GM23338 (cell line): ENCODE measurements around the gene C1QL4. TPM values are rescaled to one million over a fixed set of nuclear protein-coding genes. Genes with fewer than 3 reads are reported as not detected.

Experiments used
- ATAC-seq: fragments of 200-7000 bp; cut with Tn5 transposase; 3 replicates; pipeline ENCODE4 v1.9.1; 2020
- DNase-seq: peaks from one replicate; pipeline ENCODE4 v3.0.0-alpha.2; 2015; ENCODE audit warnings: low spot score
- H2AFZ ChIP-seq: fragments of 200-600 bp; sonication (generic); 2 replicates; pipeline ENCODE4 v1.8.0; 2016; ENCODE audit warnings: antibody characterized with exemption, mild to moderate bottlenecking, moderate library complexity
- H3F3A ChIP-seq: fragments of 200-600 bp; sonication (generic); replicated peaks from 2 replicates; pipeline ENCODE4 v1.8.0; 2017; ENCODE audit warnings: antibody characterized with exemption, mixed run types, low read depth
- H3K27ac ChIP-seq: fragments of 200-600 bp; sonication (generic); 2 replicates; pipeline ENCODE4 v1.6.1; 2016; ENCODE audit warnings: low read depth
- H3K27me3 ChIP-seq: fragments of 200-600 bp; sonication (generic); 2 replicates; pipeline ENCODE4 v1.8.0; 2016; ENCODE audit warnings: mild to moderate bottlenecking, mixed run types, moderate library complexity; ENCODE audit not compliant: insufficient read depth
- H3K36me3 ChIP-seq: fragments of 200-600 bp; sonication (generic); 2 replicates; pipeline ENCODE4 v1.8.0; 2016; ENCODE audit warnings: mild to moderate bottlenecking; ENCODE audit not compliant: insufficient read depth
- H3K4me1 ChIP-seq: fragments of 200-600 bp; sonication (generic); 2 replicates; pipeline ENCODE4 v1.8.0; 2016; ENCODE audit warnings: mild to moderate bottlenecking, moderate library complexity; ENCODE audit not compliant: insufficient read depth
- H3K4me2 ChIP-seq: fragments of 200-600 bp; sonication (generic); 2 replicates; pipeline ENCODE4 v1.7.1; 2017; ENCODE audit warnings: mixed run types
- H3K4me3 ChIP-seq: fragments of 200-600 bp; sonication (generic); 2 replicates; pipeline ENCODE4 v1.6.1; 2016; ENCODE audit warnings: mixed run types
- H3K79me2 ChIP-seq: fragments of 200-600 bp; sonication (generic); replicated peaks from 2 replicates; pipeline ENCODE4 v1.8.0; 2017; ENCODE audit warnings: mild to moderate bottlenecking; ENCODE audit not compliant: insufficient read depth
- H3K9me2 ChIP-seq: fragments of 200-600 bp; sonication (generic); 2 replicates; pipeline ENCODE4 v1.8.0; 2017; ENCODE audit not compliant: insufficient read depth
- H4K20me1 ChIP-seq: fragments of 200-600 bp; sonication (generic); replicated peaks from 2 replicates; pipeline ENCODE4 v1.8.0; 2017; ENCODE audit warnings: mild to moderate bottlenecking; ENCODE audit not compliant: insufficient read depth
- H3K27ac Mint-ChIP-seq: 2 replicates; pipeline ENCODE4 v1.8.0; 2020; ENCODE audit warnings: inconsistent platforms, mild to moderate bottlenecking, moderate library complexity, mixed read lengths
- H3K27me3 Mint-ChIP-seq: 3 replicates; pipeline ENCODE4 v1.8.0; 2022; ENCODE audit warnings: low read depth, mild to moderate bottlenecking, moderate library complexity, mixed read lengths, inconsistent platforms; ENCODE audit not compliant: insufficient read depth, poor library complexity
- H3K36me3 Mint-ChIP-seq: 3 replicates; pipeline ENCODE4 v1.8.0; 2021; ENCODE audit warnings: low read depth, mild to moderate bottlenecking, inconsistent platforms, moderate library complexity, mixed read lengths
- H3K4me1 Mint-ChIP-seq: 3 replicates; pipeline ENCODE4 v1.8.0; 2020; ENCODE audit warnings: mild to moderate bottlenecking, inconsistent platforms, mixed read lengths
- H3K4me3 Mint-ChIP-seq: 3 replicates; pipeline ENCODE4 v1.8.0; 2021; ENCODE audit warnings: moderate library complexity, mild to moderate bottlenecking, inconsistent platforms, mixed read lengths
- H3K9me3 Mint-ChIP-seq: 3 replicates; pipeline ENCODE4 v1.8.0; 2020; ENCODE audit warnings: moderate library complexity, mild to moderate bottlenecking, inconsistent platforms, mixed read lengths
- CREB1 ChIP-seq: fragments of 250-450 bp; sonication (Bioruptor Pico); IDR thresholded peaks from 2 replicates; pipeline ENCODE4 v1.5.0; 2020; ENCODE audit warnings: low read depth, mild to moderate bottlenecking, moderate library complexity
- CTCF ChIP-seq, 2 experiments: fragments of 200-600 bp in 1 of 2; sonication (generic) in 1 of 2; conservative IDR thresholded peaks; 2 replicates each; pipeline versions ENCODE4 v1.5.1 to v1.6.1; 2016 to 2017; ENCODE audit warnings: antibody characterized with exemption in 2 of 2, low read depth in 2 of 2, mild to moderate bottlenecking in 2 of 2, moderate library complexity in 1 of 2
- ETS1 ChIP-seq: IDR thresholded peaks from 2 replicates; pipeline ENCODE4 v1.6.1; 2016; ENCODE audit warnings: antibody characterized with exemption
- EZH2 ChIP-seq: fragments of 200-600 bp; sonication (generic); IDR thresholded peaks from one replicate; pipeline ENCODE4 v1.8.0; 2017; ENCODE audit warnings: antibody characterized with exemption, mild to moderate bottlenecking, low read depth; ENCODE audit not compliant: unreplicated experiment
- EZH2phosphoT487 ChIP-seq: fragments of 200-600 bp; sonication (generic); IDR thresholded peaks from one replicate; pipeline ENCODE4 v1.8.1; 2018; ENCODE audit warnings: antibody characterized with exemption; ENCODE audit not compliant: unreplicated experiment
- JUNB ChIP-seq: IDR thresholded peaks from one replicate; pipeline ENCODE4 v1.6.1; 2016; ENCODE audit warnings: antibody characterized with exemption; ENCODE audit not compliant: unreplicated experiment
- NANOG ChIP-seq: IDR thresholded peaks from 2 replicates; pipeline ENCODE4 v1.6.1; 2016; ENCODE audit warnings: antibody characterized with exemption, borderline replicate concordance
- POLR2AphosphoS5 ChIP-seq: IDR thresholded peaks from 2 replicates; pipeline ENCODE4 v1.6.1; 2016; ENCODE audit warnings: antibody characterized with exemption, low read depth
- REST ChIP-seq: IDR thresholded peaks from one replicate; pipeline ENCODE4 v1.6.1; 2018; ENCODE audit warnings: antibody characterized with exemption; ENCODE audit not compliant: unreplicated experiment
- STAT1 ChIP-seq: IDR thresholded peaks from one replicate; pipeline ENCODE4 v1.6.1; 2016; ENCODE audit warnings: antibody characterized with exemption; ENCODE audit not compliant: unreplicated experiment
- ZNF114 ChIP-seq: fragments of 250-450 bp; sonication (Bioruptor Pico); IDR thresholded peaks from 2 replicates; pipeline ENCODE4 v1.5.0; 2020; ENCODE audit warnings: mild to moderate bottlenecking, moderate library complexity
- ZNF331 ChIP-seq: fragments of 250-450 bp; sonication (Bioruptor Pico); IDR thresholded peaks from 2 replicates; pipeline ENCODE4 v1.5.0; 2020; ENCODE audit warnings: low read depth, mild to moderate bottlenecking, moderate library complexity
- polyA plus RNA-seq: library from polyadenylated mRNA; unstranded; fragments of >200 nt; fragmentation: Nextera tagmentation; extraction: Ambion mirVana; gene quantifications from 2 replicates; pipeline ENCODE4 v1.2.1, GENCODE V29; 2016
- total RNA-seq: library from RNA; depleted of rRNA; stranded (reverse); fragments of >200 nt; shearing (Covaris generic); gene quantifications from 2 replicates; pipeline ENCODE4 v1.2.3, GENCODE V29; 2014

Gene C1QL4
- total and polyA plus RNA-seq, 2 experiments from 2014 or later, result not detected

GRCh38 chr12:49330631-49331379 is 6.2 kb downstream of the C1QL4 start:
- Histone ChIP-seq H3K27ac (no peak overlapping the region), H3K4me2 (no peak overlapping the region), H4K20me1 (peaks cover 5% of the 10 kb centered on the region), H3K27me3 (peaks cover 48% of the 10 kb centered on the region), H3K36me3 (peaks cover 18% of the 10 kb centered on the region; the same call in 1 of the 2 replicates), H3K4me3 (no peak overlapping the region), H3F3A (peaks cover 22% of the 10 kb centered on the region), H3K79me2 (no peaks in the 10 kb centered on the region), H3K9me2 (no peaks in the 10 kb centered on the region), H2AFZ (no peak overlapping the region), H3K4me1 (peaks cover 6% of the 10 kb centered on the region; the same call in 1 of the 2 replicates)
- TF ChIP-seq POLR2AphosphoS5 (no peak), NANOG (no peak)
- Mint-ChIP-seq H3K9me3 (peaks cover 5% of the 10 kb centered on the region; the same call in 2 of the 3 replicates), H3K27ac (no peak overlapping the region), H3K36me3 (peaks cover 42% of the 10 kb centered on the region), H3K4me1 (peaks cover 27% of the 10 kb centered on the region), H3K4me3 (no peak overlapping the region), H3K27me3 (peaks cover 52% of the 10 kb centered on the region)
- DNase-seq (no peak), ATAC-seq (no peak)

GRCh38 chr12:49330032-49330619 is 6.9 kb downstream of the C1QL4 start:
- H3K27ac ChIP-seq, result no peak overlapping the region
- Mint-ChIP-seq H3K27me3 (peaks cover 45% of the 10 kb centered on the region), H3K4me3 (no peak overlapping the region), H3K27ac (no peak overlapping the region), H3K4me1 (peaks cover 21% of the 10 kb centered on the region), H3K9me3 (no peaks in the 10 kb centered on the region; the same call in 2 of the 3 replicates), H3K36me3 (peaks cover 45% of the 10 kb centered on the region)
- H3K79me2 ChIP-seq, result no peaks in the 10 kb centered on the region
- H3K4me1 ChIP-seq, result peaks cover 6% of the 10 kb centered on the region; the same call in 1 of the 2 replicates
- H3F3A ChIP-seq, result peaks cover 15% of the 10 kb centered on the region
- no peak overlapping the region for H3K4me2 ChIP-seq
- ATAC-seq (no peak), DNase-seq (no peak)
- no peak overlapping the region for H3K4me3 ChIP-seq
- no peaks in the 10 kb centered on the region for H3K9me2 ChIP-seq
- H2AFZ ChIP-seq, result no peak overlapping the region
- H4K20me1 ChIP-seq, result peaks cover under 1% of the 10 kb centered on the region
- peaks cover 18% of the 10 kb centered on the region; the same call in 1 of the 2 replicates for H3K36me3 ChIP-seq
- H3K27me3 ChIP-seq, result peaks cover 42% of the 10 kb centered on the region
- TF ChIP-seq ZNF114 (CRISPR knock-in tag) (no peak), REST (no peak), STAT1 (no peak), CTCF (conservative IDR thresholded peaks at IDR 0.05; ENCODE audit: low read depth in 2 of 2) (no peak), ZNF331 (CRISPR knock-in tag) (no peak), EZH2 (no peak), JUNB (no peak), EZH2phosphoT487 (no peak), NANOG (no peak), CREB1 (CRISPR knock-in tag) (no peak), ETS1 (no peak)
